D341Med (cell line): Measurements from ENCODE around the gene KRT12.
"Not testable (repeated sequence)": the region's sequence is repeated elsewhere in the genome, so short reads cannot be mapped to it uniquely, and the experiment has no call there.

Experiments used
- DNase-seq: peaks from one replicate; pipeline ENCODE4 v3.0.0; 2012; ENCODE audit warnings: low spot score

KRT12 gene

GRCh38 chr17:40814657-40815056 is 52.4 kb downstream of the KRT12 start:
- DNase-seq = not testable (repeated sequence)

DNA sequence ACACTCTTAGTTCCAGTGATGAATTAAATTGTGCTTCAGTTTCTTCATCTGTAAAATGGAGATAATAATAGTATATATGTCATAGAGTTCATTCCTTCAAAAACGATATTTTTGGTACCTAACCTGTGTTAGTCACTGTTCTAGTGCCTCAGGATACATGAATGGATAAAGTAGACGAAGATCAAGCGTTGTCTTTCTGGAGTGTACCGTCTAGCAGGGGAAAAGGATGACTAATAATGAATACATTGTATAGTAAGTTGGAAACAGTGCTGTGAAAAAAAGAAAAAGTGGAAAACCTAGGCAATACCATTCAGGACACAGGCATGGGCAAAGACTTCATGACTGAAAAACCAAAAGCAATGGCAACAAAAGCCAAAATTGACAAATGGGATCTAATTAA is 53.2 kb downstream of the KRT12 start:
- no peak for DNase-seq

DNA sequence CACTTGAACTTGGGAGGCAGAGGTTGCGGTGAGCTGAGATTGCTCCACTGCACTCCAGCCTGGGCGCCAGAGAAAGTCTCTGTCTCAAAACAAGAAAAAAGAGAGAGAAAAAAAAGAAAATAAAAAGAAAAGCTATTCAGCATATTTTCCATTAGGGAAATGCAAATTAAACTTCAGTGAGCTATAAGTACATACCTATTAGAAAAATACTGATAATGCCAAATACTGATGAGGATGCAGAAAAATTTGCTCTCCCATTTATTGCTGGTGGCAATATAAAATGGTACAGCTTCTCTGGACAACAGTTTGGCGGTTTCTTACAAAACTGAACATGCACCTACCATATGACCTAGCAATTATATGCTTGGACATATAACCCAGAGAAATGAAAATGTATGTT is 54.4 kb downstream of the KRT12 start:
- no peak for DNase-seq
